HG03045 (cell line): ENCODE measurements around the gene EXD3.
"Not testable (repeated sequence)": the region's sequence is repeated elsewhere in the genome, so short reads cannot be mapped to it uniquely, and the experiment has no call there.

Experiments
- ATAC-seq: cut with Tn5 transposase; IDR thresholded peaks from one replicate; pipeline ENCODE4 v1.9.1; 2021; ENCODE audit warnings: mild to moderate bottlenecking, moderate library complexity; ENCODE audit not compliant: unreplicated experiment

Gene EXD3

GRCh38 chr9:137411645-137412380, 11.1 kb downstream of the EXD3 start:
- no peak for ATAC-seq

- ATAC-seq, result no peak
These were observed 11.7 kb downstream of the EXD3 start for GRCh38 chr9:137411260-137411644.

GRCh38 chr9:137410891-137411249, 12.1 kb downstream of the EXD3 start:
- ATAC-seq, result no peak

- ATAC-seq, result not testable (repeated sequence)
These were observed 12.6 kb downstream of the EXD3 start for GRCh38 chr9:137410236-137410890.

GRCh38 chr9:137409515-137409914, 13.4 kb downstream of the EXD3 start:
- ATAC-seq, result no peak

- no peak for ATAC-seq
These were observed 14.1 kb downstream of the EXD3 start for GRCh38 chr9:137408651-137409405.

- ATAC-seq, result no peak
These were observed 15.2 kb downstream of the EXD3 start for GRCh38 chr9:137407590-137408300.

DNA sequence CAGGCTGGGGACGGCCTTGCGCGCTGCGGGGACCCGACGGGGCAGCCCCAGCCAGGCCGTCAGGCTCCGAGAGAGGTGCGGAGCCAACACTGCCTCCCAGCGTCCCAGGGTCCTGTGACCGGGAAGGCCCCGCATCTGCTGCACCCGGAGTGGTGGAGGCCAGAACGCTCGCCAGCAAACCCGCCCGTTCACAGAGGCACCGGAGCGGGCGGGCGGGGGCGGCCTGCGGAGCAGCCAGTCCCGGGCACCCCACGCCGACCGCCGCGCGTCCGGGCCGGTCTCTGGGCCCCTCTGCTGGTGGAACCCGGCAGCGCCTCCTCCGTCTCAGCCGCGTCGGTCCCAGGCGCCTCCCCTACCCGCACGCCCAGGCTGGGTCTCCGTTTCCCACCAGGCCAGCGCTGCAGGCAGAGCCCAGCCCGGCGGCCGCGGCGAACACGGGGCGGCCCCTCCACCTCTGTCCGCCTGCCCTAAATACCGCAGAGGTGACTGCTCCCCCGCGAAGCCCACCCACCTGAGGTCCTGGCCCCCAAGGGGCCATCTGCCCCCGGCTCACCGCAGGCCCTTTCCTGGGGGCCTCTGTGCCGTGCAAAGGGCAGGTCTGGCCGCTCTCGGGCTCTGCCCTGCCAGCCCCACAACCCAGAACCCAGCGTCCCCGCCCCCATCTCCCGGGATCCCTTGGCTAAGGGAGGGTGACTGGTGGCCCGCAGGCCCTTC, 15.9 kb downstream of the EXD3 start:
- no peak for ATAC-seq

- ATAC-seq, result no peak
These were observed 16.7 kb downstream of the EXD3 start for GRCh38 chr9:137406085-137406760.

- ATAC-seq, result no peak
These were observed 17.3 kb downstream of the EXD3 start for GRCh38 chr9:137405677-137406081.

DNA sequence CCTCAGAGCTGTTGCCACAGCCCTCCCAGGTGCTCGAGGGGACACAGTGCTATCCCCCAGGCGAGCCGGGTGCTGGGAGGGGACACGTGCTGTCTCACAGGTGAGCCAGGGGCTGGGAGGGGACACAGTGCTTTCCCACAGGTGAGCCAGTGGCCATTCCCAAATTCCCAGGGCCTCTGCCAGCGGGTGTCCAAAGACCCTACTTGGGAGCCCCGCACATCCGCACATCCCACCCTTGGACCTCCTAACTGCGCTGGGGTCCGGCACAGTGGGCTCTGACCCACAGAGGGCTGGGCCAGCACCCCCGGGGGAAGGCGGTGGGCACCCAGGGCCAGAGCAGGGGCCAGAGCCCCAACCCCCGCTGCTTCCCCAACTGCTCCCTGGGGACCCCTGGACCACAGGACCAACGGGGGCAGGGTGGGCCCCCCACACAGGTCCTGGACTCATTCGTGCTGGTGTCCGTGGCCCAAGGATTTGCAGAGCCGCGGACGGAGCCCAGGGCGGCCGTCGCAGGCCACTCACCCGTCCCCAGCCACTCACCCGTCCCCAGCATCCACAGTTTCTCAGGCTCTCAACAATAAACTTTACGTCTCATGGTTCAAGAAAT, 17.9 kb downstream of the EXD3 start:
- no peak for ATAC-seq

GRCh38 chr9:137403269-137403668, 19.7 kb downstream of the EXD3 start:
- ATAC-seq, result no peak

DNA sequence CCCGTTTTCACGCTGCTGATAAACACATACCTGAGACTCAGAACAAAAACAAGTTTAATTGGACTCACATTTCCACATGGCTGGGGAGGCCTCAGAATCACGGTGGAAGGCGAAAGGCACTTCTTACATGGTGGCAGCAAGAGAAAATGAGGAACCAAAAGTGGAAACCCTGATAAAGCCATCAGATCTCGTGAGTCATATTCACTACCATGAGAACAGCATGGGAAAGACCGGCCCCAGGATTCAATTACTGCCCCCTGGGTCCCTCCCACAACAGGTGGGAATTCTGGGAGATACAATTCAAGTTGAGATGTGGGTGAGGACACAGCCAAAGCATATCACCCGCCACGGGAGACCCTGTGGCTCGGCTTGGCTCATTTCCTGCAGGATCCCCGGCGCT, 20.2 kb downstream of the EXD3 start:
- ATAC-seq, result no peak

DNA sequence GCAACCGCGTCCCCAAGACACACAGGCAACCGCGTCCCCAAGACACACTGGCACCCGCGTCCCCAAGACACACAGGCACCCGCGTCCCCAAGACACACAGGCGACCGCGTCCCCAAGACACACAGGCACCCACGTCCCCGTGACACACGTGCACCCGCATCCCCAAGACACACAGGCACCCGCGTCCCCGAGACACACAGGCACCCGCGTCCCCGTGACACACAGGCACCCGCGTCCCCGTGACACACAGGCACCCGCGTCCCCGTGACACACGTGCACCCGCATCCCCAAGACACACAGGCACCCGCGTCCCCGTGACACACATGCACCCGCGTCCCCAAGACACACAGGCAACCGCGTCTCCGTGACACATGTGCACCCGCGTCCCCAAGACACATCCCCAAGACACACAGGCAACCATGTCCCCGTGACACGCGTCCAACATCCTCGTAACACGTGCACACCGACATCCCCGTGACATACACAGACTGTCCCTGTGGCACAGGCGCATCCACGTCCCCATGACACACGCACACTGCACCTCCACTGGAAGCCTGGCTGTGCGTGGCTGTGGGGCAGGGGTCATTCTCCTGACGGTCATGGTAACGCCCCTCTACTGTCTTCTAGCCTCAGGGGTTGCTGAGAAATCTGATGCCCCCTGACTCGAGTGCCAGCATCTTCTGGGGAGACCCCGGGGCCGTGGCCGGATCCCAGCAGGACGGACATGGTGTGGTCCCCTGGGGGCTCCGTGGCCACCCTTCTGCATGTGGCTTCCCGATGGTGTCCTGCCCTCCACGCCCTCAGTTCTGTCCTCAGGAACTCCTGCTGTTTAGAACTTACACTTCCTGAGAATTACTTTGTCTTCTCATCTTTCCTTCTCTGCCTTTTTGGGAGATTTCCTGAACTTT, 24.1 kb downstream of the EXD3 start:
- no peak for ATAC-seq

DNA sequence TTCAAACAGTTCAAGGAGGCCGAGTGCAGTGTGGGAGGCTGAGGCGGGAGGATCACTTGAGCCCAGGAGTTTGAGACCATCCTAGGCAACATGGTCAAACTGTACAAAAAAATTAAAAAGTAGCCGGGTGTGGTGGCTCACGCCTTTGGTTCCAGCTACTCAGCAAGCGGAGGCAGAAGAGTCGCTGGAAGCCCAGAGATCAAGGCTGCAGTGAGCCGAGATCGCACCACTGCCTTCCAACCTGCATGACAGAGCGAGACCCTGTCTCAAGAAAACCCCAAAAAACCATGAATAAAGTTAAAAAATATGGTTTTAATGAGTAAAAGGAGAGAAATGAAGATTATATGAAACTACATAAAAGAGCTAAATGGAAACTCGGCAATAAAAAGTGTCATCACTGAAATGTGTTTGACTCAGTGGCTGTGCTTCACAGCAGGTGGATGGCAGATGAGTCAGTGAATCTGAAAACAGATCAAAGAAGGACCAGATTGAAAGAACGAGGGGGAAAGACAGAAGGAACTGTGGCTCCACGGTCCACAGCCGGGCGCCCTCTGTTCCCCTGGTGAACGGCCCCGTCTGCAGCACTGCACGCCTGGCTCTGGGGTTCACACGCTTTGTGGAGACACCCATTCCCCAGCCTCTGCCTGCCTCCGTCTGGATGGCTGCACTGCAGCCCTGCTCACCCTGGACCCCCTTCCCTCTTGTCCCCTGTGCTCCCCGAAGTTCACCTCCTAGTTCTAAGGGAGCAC, 25.1 kb downstream of the EXD3 start:
- ATAC-seq, result no peak

- ATAC-seq, result no peak
These were observed 26.2 kb downstream of the EXD3 start for GRCh38 chr9:137396634-137397367.

- ATAC-seq, result no peak
These were observed 26.7 kb downstream of the EXD3 start for GRCh38 chr9:137396227-137396626.
